SU-DHL-6 (cell line): ENCODE measurements around the gene PDCD10.

Experiments used
- H2AFZ ChIP-seq: fragments of 200-600 bp; sonication (generic); 2 replicates; pipeline ENCODE4 v1.6.1; 2014; ENCODE audit warnings: low read depth, mild to moderate bottlenecking, moderate library complexity, mixed read lengths, antibody characterized with exemption, low read length; ENCODE audit not compliant: severe bottlenecking
- H3F3A ChIP-seq: fragments of 200-600 bp; shearing (Covaris generic); 2 replicates; pipeline ENCODE4 v1.6.0; 2016; ENCODE audit warnings: antibody characterized with exemption, mild to moderate bottlenecking; ENCODE audit not compliant: insufficient read depth
- H3K27ac ChIP-seq: fragments of 200-600 bp; sonication (generic); 2 replicates; pipeline ENCODE4 v1.5.1; 2016; ENCODE audit warnings: low read depth, mild to moderate bottlenecking, low read length, moderate library complexity, mixed read lengths
- H3K27me3 ChIP-seq: fragments of 200-600 bp; sonication (generic), shearing (Covaris generic); 2 replicates; pipeline ENCODE4 v1.6.0; 2014; ENCODE audit warnings: mild to moderate bottlenecking, low read length
- H3K36me3 ChIP-seq: fragments of 200-600 bp; sonication (generic); 2 replicates; pipeline ENCODE4 v1.6.1; 2014; ENCODE audit warnings: mild to moderate bottlenecking, low read length, mixed read lengths
- H3K4me2 ChIP-seq: fragments of 300-600, 200-600 bp; shearing (Covaris generic), sonication (generic); 2 replicates; pipeline ENCODE4 v1.6.0; 2014; ENCODE audit warnings: low read length, low read depth, mild to moderate bottlenecking; ENCODE audit not compliant: poor library complexity, severe bottlenecking
- H3K4me3 ChIP-seq: fragments of 200-600 bp; sonication (generic); 2 replicates; pipeline ENCODE4 v1.5.1; 2014; ENCODE audit warnings: antibody characterized with exemption, low read length, mild to moderate bottlenecking, mixed read lengths; ENCODE audit not compliant: insufficient read depth, poor library complexity, severe bottlenecking
- H3K79me2 ChIP-seq: fragments of 200-600 bp; sonication (generic); 2 replicates; pipeline ENCODE4 v1.6.1; 2014; ENCODE audit warnings: mild to moderate bottlenecking, low read length, moderate library complexity; ENCODE audit not compliant: insufficient read depth
- H3K9ac ChIP-seq: fragments of 200-600 bp; sonication (generic); 2 replicates; pipeline ENCODE4 v1.7.0; 2014; ENCODE audit warnings: mild to moderate bottlenecking, low read length
- H3K9me2 ChIP-seq: fragments of 200-600 bp; sonication (generic); replicated peaks from 2 replicates; pipeline ENCODE4 v1.6.1; 2014; ENCODE audit warnings: low read length; ENCODE audit not compliant: insufficient read depth
- H3K9me3 ChIP-seq: fragments of 200-600 bp; sonication (generic); 2 replicates; pipeline ENCODE4 v1.6.1; 2014; ENCODE audit warnings: low read length, mixed read lengths; ENCODE audit not compliant: insufficient read depth
- H4K20me1 ChIP-seq: fragments of 200-600 bp; sonication (generic); 2 replicates; pipeline ENCODE4 v1.6.1; 2014; ENCODE audit warnings: low read depth, mild to moderate bottlenecking, antibody characterized with exemption, low read length, moderate library complexity, mixed read lengths
- CTCF ChIP-seq: fragments of 200-600 bp; sonication (generic); IDR thresholded peaks from one replicate; pipeline ENCODE4 v1.5.1; 2017; ENCODE audit warnings: antibody characterized with exemption, mild to moderate bottlenecking, low read length, moderate library complexity; ENCODE audit not compliant: insufficient read depth, poor library complexity, severe bottlenecking
- EZH2phosphoT487 ChIP-seq: fragments of 200-600 bp; sonication (generic), shearing (Covaris generic); conservative IDR thresholded peaks from 2 replicates; pipeline ENCODE4 v1.6.1; 2018; ENCODE audit warnings: mild to moderate bottlenecking, antibody characterized with exemption, low read length, moderate library complexity, mixed read lengths

PDCD10 gene

GRCh38 chr3:167675848-167676247, 58.8 kb downstream of the PDCD10 start:
- Histone ChIP-seq H3K4me3 (no peak overlapping the region), H4K20me1 (no peaks in the 10 kb centered on the region), H3K27ac (no peak overlapping the region), H3K9ac (no peak overlapping the region), H3K4me2 (no peak overlapping the region), H3K9me3 (no peaks in the 10 kb centered on the region), H3K36me3 (peaks cover 43% of the 10 kb centered on the region), H3K27me3 (no peaks in the 10 kb centered on the region), H2AFZ (no peak overlapping the region), H3F3A (no peaks in the 10 kb centered on the region), H3K9me2 (no peaks in the 10 kb centered on the region), H3K79me2 (no peaks in the 10 kb centered on the region)
- TF ChIP-seq EZH2phosphoT487 (no peak), CTCF (no peak)

- no peaks in the 10 kb centered on the region for H3F3A ChIP-seq
- H3K9me2 ChIP-seq, result no peaks in the 10 kb centered on the region
- H3K4me2 ChIP-seq, result no peak overlapping the region
- H3K27ac ChIP-seq, result no peak overlapping the region
- H3K36me3 ChIP-seq, result peaks cover 32% of the 10 kb centered on the region
- H3K9ac ChIP-seq, result no peak overlapping the region
- TF ChIP-seq EZH2phosphoT487, result no peak
- no peak for TF ChIP-seq CTCF
- no peaks in the 10 kb centered on the region for H3K9me3 ChIP-seq
- no peaks in the 10 kb centered on the region for H4K20me1 ChIP-seq
- H3K4me3 ChIP-seq, result no peak overlapping the region
- no peaks in the 10 kb centered on the region for H3K27me3 ChIP-seq
- no peak overlapping the region for H2AFZ ChIP-seq
- no peaks in the 10 kb centered on the region for H3K79me2 ChIP-seq
Observed at GRCh38 chr3:167673221-167673620, 61.5 kb downstream of the PDCD10 start.

- H4K20me1 ChIP-seq, result no peaks in the 10 kb centered on the region
- no peak overlapping the region for H3K4me2 ChIP-seq
- no peaks in the 10 kb centered on the region for H3K9me3 ChIP-seq
- no peaks in the 10 kb centered on the region for H3F3A ChIP-seq
- H3K4me3 ChIP-seq, result no peak overlapping the region
- TF ChIP-seq EZH2phosphoT487, result no peak
- TF ChIP-seq CTCF, result no peak
- H3K27me3 ChIP-seq, result no peaks in the 10 kb centered on the region
- H3K79me2 ChIP-seq, result no peaks in the 10 kb centered on the region
- no peaks in the 10 kb centered on the region for H3K9me2 ChIP-seq
- H3K36me3 ChIP-seq, result peaks cover 19% of the 10 kb centered on the region
- no peak overlapping the region for H3K9ac ChIP-seq
- no peak overlapping the region for H2AFZ ChIP-seq
- no peak overlapping the region for H3K27ac ChIP-seq
Observed at GRCh38 chr3:167671878-167672427, 62.7 kb downstream of the PDCD10 start.

GRCh38 chr3:167669699-167670098, 65.0 kb downstream of the PDCD10 start:
- Histone ChIP-seq H4K20me1 (no peaks in the 10 kb centered on the region), H3K27ac (no peak overlapping the region), H2AFZ (no peak overlapping the region), H3K9me2 (no peaks in the 10 kb centered on the region), H3F3A (no peaks in the 10 kb centered on the region), H3K36me3 (peaks cover 3% of the 10 kb centered on the region; the same call in 1 of the 2 replicates), H3K79me2 (no peaks in the 10 kb centered on the region), H3K27me3 (no peaks in the 10 kb centered on the region), H3K9ac (no peak overlapping the region), H3K4me2 (no peak overlapping the region), H3K4me3 (no peak overlapping the region), H3K9me3 (no peaks in the 10 kb centered on the region)
- TF ChIP-seq CTCF, result no peak
- TF ChIP-seq EZH2phosphoT487, result no peak
